Neutrophil (primary cell): ENCODE data around the gene TSEN15.

ENCODE experiments used
- H3K27ac ChIP-seq: fragments of 200-600 bp; sonication (generic); 2 replicates; pipeline ENCODE4 v1.5.1; 2016; ENCODE audit warnings: mild to moderate bottlenecking, moderate library complexity
- H3K27me3 ChIP-seq: fragments of 200-600 bp; sonication (generic); 2 replicates; pipeline ENCODE4 v1.6.0; 2016; ENCODE audit warnings: mild to moderate bottlenecking
- H3K36me3 ChIP-seq: fragments of 200-600 bp; sonication (generic); 2 replicates; pipeline ENCODE4 v1.5.1; 2017
- H3K4me1 ChIP-seq, 2 experiments: fragments of 200-600 bp in 1 of 2; sonication (generic) in 1 of 2; 1 replicate in 1 of 2; 2 replicates in 1 of 2; pipeline versions ENCODE4 v1.5.1 to v1.6.1; 2013 to 2016; ENCODE audit warnings: low read depth in 1 of 2, low read length in 1 of 2, mild to moderate bottlenecking in 1 of 2, moderate library complexity in 1 of 2; ENCODE audit not compliant: control insufficient read depth in 1 of 2, insufficient read depth in 1 of 2
- H3K4me3 ChIP-seq, 2 experiments: fragments of 200-600 bp in 1 of 2; sonication (generic) in 1 of 2; 1 replicate in 1 of 2; 2 replicates in 1 of 2; pipeline ENCODE4 v1.5.1; 2013 to 2016; ENCODE audit warnings: low read depth in 1 of 2, low read length in 1 of 2, mild to moderate bottlenecking in 1 of 2, moderate library complexity in 1 of 2
- H3K9me3 ChIP-seq: fragments of 200-600 bp; sonication (generic); 2 replicates; pipeline ENCODE4 v1.5.1; 2016
- CTCF ChIP-seq: fragments of 200-600 bp; sonication (generic); IDR thresholded peaks from 2 replicates; pipeline ENCODE4 v1.5.1; 2016; ENCODE audit warnings: antibody characterized with exemption

TSEN15 gene

GRCh38 chr1:184051485-184052193, at the start of gene TSEN15:
Gene TSEN15, plus strand, starts transcription at chr1:184051730. Its CDS starts 26 bp downstream, at chr1:184051756.
- Histone ChIP-seq H3K4me1 (peaks cover 16 to 17% of the 10 kb centered on the region in 2 experiments), H3K27me3 (peaks cover 35% of the 10 kb centered on the region), H3K9me3 (no peaks in the 10 kb centered on the region), H3K4me3 (peak within 1 kb of the TSS; percentile 73 to 79), H3K36me3 (peaks cover 4% of the 10 kb centered on the region), H3K27ac (peak within 1 kb of the TSS; percentile 30)
- no peak for TF ChIP-seq CTCF

GRCh38 chr1:184002071-184002470, 49.5 kb upstream of the TSEN15 start:
- Histone ChIP-seq H3K27ac (no peak overlapping the region), H3K36me3 (no peaks in the 10 kb centered on the region), H3K9me3 (no peaks in the 10 kb centered on the region), H3K27me3 (no peaks in the 10 kb centered on the region), H3K4me3 (no peak overlapping the region), H3K4me1 (no peaks in the 10 kb centered on the region)
- TF ChIP-seq CTCF: no peak

- no peaks in the 10 kb centered on the region for H3K36me3 ChIP-seq
- H3K9me3 ChIP-seq: no peaks in the 10 kb centered on the region
- no peak overlapping the region for H3K27ac ChIP-seq
- TF ChIP-seq CTCF: no peak
- H3K4me1 ChIP-seq: no peaks in the 10 kb centered on the region
- no peaks in the 10 kb centered on the region for H3K27me3 ChIP-seq
- no peak overlapping the region for H3K4me3 ChIP-seq
Measured at GRCh38 chr1:184004935-184005334, 46.6 kb upstream of the TSEN15 start.

- no peak overlapping the region for H3K4me3 ChIP-seq
- no peaks in the 10 kb centered on the region for H3K9me3 ChIP-seq
- no peaks in the 10 kb centered on the region for H3K36me3 ChIP-seq
- H3K27me3 ChIP-seq: no peaks in the 10 kb centered on the region
- H3K4me1 ChIP-seq: no peaks in the 10 kb centered on the region
- no peak overlapping the region for H3K27ac ChIP-seq
- TF ChIP-seq CTCF: no peak
Measured at GRCh38 chr1:184005506-184005905, 46.0 kb upstream of the TSEN15 start.

- no peak for TF ChIP-seq CTCF
- Histone ChIP-seq H3K36me3 (no peaks in the 10 kb centered on the region), H3K9me3 (no peaks in the 10 kb centered on the region), H3K27me3 (no peaks in the 10 kb centered on the region), H3K27ac (no peak overlapping the region), H3K4me3 (no peak overlapping the region), H3K4me1 (no peaks in the 10 kb centered on the region)
Measured at GRCh38 chr1:184010788-184011187, 40.7 kb upstream of the TSEN15 start.
